ENCODE results near the gene CLDND2. TPM values are rescaled to one million over a fixed set of nuclear protein-coding genes. Genes with fewer than 3 reads are reported as not detected.

Gene CLDND2
- total RNA-seq, 1 donor from 2014 or later, result not detected

GRCh38 chr19:51382004-51382403 lies 13.2 kb upstream of the CLDND2 start:
- no peak for DNase-seq (ENCODE audit: low spot score)

DNA sequence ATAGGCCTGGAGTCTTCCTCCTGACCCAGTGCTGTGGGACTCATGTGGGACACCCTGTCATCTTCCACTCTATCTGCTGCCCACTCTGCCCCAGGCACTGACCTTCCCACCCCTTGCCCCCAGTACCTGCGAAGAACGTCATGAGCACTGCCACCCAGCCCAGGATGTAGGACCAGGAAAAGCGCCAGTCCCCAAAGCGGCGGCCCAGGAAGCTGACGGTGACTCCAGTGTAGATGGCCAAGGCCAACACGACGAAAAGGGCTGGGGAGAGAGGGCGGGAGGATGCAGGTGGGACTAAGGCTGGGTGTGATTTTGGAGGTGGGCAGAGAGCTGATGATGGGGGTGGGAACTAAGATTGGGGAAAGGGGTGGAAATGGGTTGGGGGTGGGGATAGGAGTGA lies 11.6 kb upstream of the CLDND2 start:
- DNase-seq (ENCODE audit: low spot score), result no peak

- DNase-seq (ENCODE audit: low spot score), result no peak
Observed at GRCh38 chr19:51377422-51377821, 8.6 kb upstream of the CLDND2 start.

DNA sequence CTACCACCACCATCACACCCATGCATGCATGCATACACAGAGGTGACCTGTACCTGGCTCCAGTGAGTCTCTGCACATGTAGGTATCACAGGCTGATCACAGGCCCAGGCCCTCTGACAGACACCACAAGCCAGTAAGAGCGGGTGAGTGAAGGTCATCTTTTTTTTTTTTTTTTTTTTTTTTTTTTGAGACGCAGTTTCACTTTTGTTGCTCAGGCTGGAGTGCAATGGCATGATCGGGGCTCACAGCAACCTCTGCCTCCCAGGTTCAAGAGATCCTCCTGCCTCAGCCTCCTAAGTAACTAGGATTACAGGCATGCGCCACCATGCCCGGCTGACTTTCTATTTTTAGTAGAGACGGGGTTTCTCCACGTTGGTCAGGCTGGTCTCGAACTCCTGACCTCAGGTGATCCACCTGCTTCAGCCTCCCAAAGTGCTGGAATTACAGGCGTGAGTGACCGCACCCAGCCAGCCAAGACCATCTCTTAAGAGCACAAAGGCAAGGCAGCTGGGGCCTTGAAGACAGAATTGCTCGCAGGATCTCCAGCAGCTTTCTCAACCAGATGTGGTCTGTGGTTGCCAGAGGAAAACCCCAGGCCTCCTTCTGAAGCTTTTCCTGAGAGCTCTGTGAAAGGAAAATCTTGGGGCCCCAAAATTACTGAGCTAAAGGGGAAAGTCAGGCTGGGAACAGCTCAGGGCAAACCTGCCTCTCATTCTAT lies 6.9 kb upstream of the CLDND2 start:
- no peak for DNase-seq (ENCODE audit: low spot score)

DNA sequence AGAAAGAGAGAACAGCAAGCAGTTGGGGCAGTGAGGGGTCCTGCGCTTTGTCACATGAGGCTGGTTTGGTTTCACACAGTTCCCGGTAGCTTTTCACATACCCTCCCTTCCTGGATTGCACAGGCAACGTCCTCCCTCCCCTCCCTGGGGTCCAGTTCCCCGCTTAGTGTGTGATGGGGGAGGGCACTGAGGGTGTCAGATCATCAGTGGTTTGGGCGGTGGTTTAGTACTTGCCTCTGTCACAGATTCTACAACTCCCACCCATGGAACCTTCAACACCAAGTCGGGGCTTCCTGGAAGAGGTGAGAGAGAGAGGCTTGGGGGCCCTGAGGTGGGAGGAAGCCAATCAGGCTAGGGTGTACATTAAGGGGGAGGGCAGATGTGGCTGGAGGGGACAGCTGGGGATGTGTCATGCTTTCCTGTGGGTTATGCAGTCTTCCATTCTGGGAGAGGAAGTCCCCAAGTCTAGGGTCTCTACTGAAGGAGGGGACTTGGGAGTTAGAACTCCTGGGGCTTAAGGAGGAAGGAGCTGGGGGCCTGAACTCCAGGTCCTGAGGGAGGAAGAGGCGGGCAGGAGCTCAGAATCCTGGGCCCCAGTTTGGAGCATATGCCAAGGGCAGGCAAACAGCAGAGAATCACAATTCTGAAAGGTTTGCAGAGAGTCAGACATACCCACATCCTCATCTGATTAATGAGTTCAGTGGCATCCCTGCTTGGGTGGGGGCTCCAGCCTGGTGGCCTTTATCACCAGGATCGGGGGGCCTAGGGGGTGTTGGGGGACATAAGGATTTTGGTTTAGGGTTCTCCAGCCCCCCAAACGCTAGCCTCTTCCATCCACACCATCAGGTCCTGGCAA lies 4.1 kb upstream of the CLDND2 start, which contains the start of gene NKG7:
NKG7 (minus strand) TSS at position 6 of the 856 bp plus-strand sequence. CDS start 119 bp downstream, outside the sequence.
- no peak for DNase-seq (ENCODE audit: low spot score)

DNA sequence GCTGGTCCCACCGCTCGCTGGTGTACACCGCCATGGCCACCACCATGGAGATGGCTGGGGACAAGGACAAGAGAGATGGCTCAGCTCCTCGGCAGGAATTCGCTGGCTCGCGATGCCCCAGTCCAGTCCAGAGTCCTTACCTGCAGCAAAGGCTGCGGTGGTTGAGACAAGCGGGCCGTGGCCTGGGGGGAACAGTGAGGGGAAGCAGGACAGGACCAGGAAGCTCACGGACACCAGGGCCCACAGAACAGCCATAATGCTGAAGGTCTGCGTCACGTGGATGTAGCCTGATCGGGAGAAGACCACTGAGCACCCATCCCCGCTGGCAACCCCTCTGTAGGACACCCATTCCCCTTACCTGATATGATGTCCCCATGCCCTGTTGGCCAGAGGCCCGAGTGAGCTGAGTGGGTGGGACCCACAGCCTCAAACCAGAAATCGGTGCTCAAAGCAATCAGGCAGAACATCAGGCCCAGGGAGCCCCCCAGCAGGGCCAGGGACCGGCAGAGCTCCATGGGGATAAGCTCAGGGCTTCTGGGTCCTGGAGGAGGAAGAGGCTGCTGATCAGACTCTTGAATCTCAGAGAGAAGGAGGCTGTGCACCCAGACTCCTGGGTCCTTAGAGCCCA lies 3.3 kb upstream of the CLDND2 start:
- DNase-seq (ENCODE audit: low spot score), result no peak

GRCh38 chr19:51371186-51371690 lies 2.4 kb upstream of the CLDND2 start:
- DNase-seq (ENCODE audit: low spot score), result no peak

GRCh38 chr19:51370230-51370629 lies 1.4 kb upstream of the CLDND2 start:
- no peak for DNase-seq (ENCODE audit: low spot score)

- DNase-seq (ENCODE audit: low spot score), result peak; percentile 100
Observed at GRCh38 chr19:51367565-51368365, 1.0 kb downstream of the CLDND2 start.

GRCh38 chr19:51367255-51367564 lies 1.6 kb downstream of the CLDND2 start:
- no peak for DNase-seq (ENCODE audit: low spot score)

GRCh38 chr19:51366389-51367254 lies 2.2 kb downstream of the CLDND2 start:
- peak; percentile 100 for DNase-seq (ENCODE audit: low spot score)

GRCh38 chr19:51365965-51366388 lies 2.8 kb downstream of the CLDND2 start, which contains the start of gene ETFB:
ETFB (minus strand) TSS chr19:51366388; CDS start chr19:51366326, 62 bp downstream.
- no peak for DNase-seq (ENCODE audit: low spot score)

DNA sequence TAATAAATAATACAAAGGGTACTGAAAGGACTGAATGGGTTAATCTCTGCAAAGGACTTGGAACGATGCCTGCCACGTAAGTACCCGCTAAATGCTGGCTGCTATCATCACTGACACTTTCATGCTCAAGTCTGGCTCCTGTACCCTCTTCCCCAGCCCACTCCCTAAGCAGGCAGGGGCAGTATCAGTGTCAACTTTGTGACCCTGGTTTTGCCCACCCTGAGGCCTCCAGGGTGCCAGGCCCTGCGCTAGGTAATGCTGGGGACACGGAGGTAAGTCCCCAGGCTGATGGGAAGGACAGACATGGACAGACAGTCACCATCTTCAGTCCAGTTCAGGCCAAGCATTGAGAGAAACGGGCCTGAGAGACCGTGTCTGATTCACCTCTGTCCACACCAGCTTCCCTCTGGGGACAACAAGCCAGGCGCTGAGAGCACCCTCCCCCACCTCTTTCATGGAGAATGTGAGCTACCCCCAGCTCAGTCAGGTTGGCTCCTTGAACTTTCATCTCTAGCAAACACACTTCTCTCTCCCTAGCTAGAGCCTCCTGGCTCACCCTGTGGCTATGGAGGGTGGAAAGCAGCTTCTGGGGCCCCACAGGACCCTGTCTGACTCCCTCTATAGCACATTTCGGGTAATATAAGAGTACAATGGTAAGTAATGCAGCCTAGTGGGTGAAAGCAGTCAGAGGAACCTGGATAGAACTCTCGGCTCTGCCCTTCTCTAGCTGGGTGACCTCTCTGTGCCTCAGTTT lies 3.4 kb downstream of the CLDND2 start:
- peak; percentile 61 for DNase-seq (ENCODE audit: low spot score)

DNA sequence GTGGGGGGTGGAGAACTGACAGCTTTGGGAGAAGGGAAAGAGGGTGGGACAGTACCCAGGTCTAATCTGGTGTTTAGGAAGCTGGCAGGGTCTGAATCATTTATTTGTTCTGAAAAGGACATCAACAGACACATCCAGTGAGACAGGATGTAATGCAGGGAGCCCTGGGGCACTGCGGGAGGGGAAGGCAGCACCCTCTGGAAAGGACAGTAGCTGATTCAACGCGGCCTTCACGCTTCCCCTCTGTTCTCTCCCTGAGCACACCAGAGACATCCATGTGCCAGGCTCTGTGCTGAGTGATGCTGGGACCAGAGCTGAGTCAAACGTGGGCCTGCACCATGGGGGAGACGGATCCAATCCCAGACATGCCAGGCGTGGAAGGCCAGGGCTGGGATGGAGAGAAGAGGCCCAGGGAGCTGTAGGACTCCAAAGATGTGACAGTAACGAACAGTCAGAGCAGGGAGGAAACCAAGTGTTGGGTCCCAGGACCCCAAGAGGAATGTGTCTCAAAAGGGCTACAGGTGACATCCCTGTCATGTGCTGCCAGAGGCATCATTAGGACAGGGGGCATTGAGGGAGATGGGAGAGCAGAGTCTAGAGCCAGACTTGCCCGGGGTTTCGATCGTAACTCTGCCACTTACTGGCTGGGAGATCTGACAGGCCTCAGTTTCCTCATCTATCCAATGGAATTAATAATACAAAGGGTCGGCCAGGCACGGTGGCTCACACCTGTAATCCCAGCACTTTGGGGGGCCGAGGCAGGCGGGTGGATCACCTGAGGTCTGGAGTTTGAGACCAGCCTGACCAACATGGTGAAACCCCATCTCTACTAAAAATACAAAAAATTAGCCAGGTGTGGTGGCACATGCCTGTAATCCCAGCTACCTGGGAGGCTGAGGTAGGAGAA lies 4.3 kb downstream of the CLDND2 start:
- DNase-seq (ENCODE audit: low spot score), result no peak

- no peak for DNase-seq (ENCODE audit: low spot score)
Observed at GRCh38 chr19:51361239-51361638, 7.6 kb downstream of the CLDND2 start.

DNA sequence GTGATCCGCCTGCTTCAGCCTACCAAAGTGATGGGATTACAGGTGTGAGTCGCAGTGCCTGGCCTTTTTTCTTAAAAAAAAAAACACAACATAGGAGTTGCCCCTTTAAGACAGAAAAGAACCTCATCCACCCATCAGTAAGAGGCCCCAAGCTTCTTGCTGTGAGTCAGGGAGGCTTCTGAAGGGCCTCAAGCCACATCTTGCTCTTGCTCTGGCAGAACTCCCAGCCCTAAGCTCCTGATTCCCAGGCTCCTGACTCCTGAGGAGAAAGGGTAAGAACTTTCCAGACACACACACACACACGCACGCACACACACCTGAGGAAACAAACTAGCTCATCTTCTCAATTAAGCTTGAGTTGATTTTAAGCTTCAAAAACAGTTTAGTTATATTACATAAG lies 9.5 kb downstream of the CLDND2 start:
- DNase-seq (ENCODE audit: low spot score), result peak; percentile 98

DNA sequence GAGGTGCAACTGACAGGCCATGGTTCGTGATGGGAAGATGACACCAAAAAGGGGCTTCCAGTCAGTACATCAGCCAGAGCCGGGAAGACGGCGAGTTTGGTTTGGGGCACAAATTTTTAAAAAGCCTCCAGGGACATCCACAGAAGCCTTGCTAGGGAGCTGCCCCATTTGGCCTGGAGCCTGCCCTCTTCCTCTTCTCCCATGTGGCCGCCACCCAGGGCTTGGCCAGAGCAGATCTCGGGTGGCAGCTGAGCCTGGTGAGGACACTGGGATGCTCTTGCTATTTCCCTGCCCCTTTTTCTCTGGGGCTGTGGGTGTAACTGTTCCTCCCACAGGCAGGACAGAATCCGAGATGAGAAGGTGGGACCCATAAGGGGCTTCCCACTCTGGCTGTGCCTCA lies 10.9 kb downstream of the CLDND2 start:
- no peak for DNase-seq (ENCODE audit: low spot score)

- no peak for DNase-seq (ENCODE audit: low spot score)
Observed at GRCh38 chr19:51356159-51356801, 12.5 kb downstream of the CLDND2 start.

Data from umbilical cord (tissue), 2 donors.